NOMO-1 treated with DMSO at 0.1 percent for 48 hours (cell line): ENCODE results near the gene PHEX.

Experiments used
- DNase-seq: peaks from one replicate; lab custom pipeline; 2025; ENCODE audit not compliant: unreplicated experiment; lab: John Stamatoyannopoulos, UW

The PHEX gene

DNA sequence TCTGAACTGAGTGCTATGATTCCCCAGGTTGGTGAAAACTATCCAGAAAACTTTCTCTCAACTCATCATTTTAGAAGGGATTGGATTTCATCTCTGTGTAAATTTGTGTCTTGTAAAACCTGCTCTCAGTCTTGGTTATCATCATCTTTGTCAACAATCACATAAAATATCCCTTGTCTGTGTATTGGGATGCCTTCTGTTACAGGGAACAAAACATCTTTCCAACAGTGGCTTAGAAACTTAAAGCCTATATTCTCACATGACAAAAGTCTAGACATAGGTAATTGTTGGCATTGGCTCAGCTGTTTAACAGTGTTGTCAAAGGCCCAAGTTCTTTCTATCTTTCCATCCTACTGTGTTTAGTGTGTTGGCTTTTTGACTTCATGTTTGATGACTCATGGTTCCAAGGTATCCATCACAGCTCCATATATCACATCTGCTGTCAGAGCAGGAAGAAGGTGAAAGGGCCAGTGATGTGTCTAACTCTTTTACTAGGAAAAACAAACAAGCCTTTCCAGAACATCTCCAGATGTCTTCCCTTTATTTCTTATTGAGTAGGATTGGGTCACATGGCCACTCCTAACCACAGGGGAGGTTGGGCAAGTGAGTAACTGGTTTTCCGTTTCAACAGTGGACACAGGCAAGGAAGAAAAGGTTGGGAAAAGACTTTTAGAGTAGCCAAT lies 65.0 kb downstream of the PHEX start:
- DNase-seq = no peak

- DNase-seq = no peak
These were observed 73.1 kb downstream of the PHEX start for GRCh38 chrX:22105231-22105630.

DNA sequence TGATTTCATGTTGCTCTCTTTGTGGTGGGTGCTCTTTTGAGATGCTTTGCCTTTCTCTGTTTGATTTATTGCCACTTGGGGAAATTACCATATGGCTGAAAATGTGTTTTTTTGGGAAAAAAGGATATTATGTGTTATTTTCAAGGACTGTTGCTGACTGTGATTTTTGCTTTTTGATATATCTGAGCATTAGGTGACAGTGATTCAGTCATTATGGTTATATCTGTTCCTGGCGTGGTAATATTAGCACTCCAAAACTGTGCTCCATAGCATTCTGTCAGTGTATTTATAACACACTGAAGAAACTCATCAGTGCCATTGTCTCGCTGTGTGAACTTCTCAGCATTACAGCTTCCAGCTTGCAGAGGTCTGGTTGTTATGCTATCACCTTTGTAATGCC lies 73.8 kb downstream of the PHEX start:
- no peak for DNase-seq

GRCh38 chrX:22109442-22109841 lies 77.3 kb downstream of the PHEX start:
- DNase-seq = no peak

DNA sequence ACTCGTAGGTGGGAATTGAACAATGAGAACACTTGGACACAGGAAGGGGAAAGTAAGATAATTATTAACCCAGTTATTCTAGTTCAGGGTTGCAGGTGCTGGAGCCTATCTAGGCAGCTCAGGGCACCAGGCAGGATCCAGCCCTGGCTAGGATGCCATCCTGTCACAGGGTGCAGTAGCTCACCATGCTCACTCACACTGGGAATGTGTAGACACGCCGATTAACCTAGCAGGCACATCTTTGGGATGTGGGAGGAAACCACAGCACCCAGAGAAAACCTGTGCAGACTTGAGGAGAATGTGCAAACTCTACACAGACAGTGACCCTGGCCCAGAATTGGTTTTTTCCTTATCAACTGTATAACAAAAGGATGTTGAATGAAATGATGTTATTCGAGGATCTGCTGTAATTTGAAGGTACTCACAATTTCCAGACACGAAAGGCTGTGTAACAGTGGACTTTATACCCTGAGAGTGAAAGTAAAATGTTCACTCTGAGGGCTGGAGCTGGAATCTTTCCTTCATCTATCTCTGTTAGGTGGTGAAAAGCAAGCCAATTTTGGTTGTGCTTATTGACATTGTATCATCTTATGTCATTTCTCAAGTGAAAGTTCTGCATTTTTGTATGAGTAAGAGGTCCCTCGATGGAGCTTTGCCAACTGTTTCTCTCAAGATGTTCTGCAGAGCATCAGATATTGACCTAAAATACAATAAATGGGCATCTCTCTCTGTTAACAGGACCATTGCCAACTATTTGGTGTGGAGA lies 78.8 kb downstream of the PHEX start:
- DNase-seq = no peak

GRCh38 chrX:22116605-22117546 lies 84.8 kb downstream of the PHEX start:
- no peak for DNase-seq

DNA sequence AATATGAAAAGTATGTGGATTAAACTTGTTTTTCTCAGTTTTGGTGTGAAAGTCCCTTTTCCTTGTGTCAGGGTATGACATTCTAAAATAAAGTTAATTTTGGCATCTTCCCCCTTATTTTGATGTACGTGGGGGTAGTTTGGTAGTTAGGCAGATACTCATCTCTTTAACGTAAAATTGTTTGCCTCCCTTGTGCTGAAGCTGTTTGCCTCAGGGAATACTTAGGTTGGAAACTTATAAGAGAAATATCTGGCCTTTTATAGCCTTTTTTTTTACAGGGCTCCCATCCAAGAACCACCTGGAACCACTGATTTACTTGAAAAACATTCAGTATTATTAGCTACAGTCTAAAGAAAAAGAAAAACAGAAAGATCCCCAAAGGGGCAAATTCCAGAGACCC lies 85.5 kb downstream of the PHEX start:
- no peak for DNase-seq

- no peak for DNase-seq
These were observed 86.2 kb downstream of the PHEX start for GRCh38 chrX:22118161-22118830.

DNA sequence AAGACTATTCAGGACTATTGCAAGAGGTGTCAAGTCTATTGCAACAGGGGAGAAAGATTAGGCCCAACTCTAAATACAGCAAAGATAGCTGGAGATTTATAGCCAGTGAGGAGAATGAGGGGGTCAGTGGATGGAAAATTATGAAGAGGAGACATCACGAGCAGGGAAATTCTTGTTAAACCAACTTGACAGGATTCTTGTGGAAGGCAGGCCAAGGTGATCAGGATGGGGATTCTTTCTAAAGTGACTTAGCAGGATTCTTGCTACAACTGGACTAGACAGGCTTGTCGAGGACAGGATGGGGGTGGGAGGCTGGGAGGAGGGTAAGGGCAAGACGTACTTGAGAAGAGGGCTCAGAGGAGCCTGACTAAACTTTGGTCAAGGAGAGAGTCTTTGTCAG lies 89.0 kb downstream of the PHEX start:
- no peak for DNase-seq

DNA sequence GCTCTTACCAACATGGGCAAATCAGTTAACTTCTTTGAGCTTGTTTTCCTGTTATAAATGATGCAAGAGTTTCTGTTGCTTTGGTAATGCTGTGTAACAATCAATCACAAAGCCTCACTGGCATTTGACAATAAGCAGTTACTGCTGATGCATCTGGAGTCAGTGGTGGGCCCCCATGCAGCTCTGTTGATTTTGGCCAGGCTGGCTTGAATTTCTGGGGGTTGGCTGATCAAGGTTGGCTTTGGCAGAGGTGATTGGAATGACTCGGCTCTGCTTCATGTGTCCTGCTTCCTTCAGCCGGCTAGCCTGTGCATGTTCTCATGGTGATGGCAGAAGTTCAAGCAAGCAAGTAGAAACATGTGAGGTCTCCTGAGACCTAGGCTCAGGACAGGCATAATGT lies 90.4 kb downstream of the PHEX start:
- no peak for DNase-seq

DNA sequence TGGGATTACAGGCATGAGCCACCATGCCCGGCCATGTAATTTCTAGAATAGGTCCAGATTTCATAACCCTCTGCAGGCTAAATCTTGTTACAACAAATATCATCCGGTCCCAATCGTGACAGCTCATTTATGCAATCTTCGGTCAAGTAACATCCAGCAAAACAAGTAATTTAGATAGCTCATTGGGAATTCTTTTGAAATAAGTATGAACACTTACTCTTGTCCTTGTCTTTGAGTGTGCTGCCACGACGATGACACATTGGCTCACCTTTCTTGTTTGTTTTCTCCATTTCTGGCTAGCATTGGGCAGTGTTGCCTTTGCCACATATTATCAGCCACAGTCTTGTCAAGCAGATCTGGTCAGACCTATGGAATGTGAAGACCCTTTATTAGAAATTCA lies 92.0 kb downstream of the PHEX start:
- no peak for DNase-seq

DNA sequence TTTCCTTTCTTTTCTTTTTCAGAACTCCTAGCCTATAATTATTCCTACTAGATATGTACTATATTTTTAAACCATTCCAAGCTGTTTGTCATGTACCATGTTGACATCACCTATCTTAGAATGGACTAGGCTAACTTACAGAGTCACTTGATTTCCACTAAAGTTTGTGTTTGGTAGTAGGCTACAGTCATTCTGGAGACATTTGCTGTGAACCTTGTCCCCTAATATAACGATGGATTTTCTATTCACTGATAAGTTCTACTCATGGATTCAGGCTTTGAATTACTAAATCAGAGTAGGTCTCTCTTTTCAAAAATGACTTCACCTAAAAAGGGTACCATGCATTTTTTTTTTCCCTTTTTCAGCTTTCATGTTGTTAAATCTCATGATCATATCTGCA lies 93.4 kb downstream of the PHEX start:
- DNase-seq = no peak

DNA sequence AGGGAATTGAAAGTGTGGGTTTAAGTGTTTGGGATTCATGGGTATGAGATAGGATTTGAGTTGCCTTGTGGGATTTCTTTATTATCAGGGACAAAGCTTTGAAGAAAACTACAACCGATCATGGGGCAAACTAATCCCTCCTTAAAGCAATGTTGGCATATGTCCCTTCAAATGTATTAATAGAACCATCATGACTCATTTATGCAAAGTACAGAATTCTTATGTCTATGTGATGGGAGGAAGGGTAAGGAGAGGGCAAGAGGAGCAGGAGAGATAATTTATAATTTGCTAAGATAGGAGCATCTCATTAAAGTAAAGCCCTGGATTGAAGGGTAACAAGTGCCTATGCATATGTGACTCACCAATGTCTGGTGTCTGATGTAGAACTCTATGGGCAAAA lies 94.2 kb downstream of the PHEX start:
- DNase-seq = no peak

DNA sequence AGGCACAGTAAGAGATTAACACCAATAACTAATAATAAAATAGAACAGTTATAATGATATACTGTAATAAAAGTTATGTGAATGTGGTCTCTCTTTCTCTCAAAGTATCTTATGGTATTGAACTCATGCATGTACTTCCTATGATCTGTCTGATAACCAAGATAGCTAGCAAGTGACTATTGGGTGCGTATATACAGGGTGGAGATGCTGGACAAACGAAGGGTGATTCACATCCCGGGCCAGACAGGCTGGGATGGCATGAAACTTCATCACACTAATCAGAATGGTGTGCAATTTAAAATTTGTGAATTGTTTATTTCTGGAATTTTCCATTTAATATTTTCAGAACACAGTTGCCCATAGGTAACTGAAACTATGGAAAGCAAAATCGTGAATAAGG lies 96.8 kb downstream of the PHEX start:
- no peak for DNase-seq

DNA sequence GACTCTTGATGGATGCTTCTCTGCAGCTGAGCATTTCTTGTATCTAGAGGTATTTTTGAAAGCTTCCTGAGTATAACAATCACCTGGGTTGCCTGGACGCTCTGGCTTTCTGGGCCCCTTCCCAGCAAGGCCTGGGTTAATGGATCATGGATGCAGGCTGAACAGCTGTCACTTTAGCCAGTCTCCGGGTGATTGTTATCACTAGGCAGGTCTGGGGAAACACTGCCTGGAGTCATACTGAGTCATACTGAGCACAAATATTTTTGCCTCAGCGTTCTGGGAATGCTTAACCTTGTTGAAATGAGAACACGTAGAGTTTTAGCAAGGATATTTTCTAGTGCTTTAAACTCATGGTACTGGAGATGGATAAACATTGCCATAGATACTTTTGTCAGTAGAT lies 102.6 kb downstream of the PHEX start:
- no peak for DNase-seq

DNA sequence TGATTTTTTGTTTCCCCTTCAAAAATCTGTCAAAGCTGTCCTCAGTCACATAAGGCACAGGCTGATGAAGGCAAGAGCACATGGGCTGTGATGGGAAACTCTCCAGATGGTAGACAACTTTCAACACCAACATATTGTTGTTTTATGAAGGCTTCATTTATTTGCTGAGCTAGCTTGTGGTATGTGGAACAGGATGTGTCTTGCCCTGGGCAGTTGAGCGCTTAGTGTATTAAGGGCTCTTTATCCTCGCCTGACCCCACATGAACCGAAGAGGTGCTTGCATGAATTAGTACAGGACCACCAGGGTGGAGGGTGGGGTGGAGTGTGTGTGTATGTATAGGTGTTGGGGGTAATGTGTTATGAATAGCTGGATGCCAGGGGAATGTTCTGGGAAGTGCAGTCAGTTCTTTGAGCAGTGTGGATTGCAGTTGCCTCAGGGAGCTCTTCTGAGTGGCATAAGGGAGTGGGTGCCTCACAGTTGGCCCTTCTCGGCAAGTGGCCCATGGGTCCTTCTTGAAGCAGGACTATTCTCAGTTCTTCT lies 103.1 kb downstream of the PHEX start:
- no peak for DNase-seq

DNA sequence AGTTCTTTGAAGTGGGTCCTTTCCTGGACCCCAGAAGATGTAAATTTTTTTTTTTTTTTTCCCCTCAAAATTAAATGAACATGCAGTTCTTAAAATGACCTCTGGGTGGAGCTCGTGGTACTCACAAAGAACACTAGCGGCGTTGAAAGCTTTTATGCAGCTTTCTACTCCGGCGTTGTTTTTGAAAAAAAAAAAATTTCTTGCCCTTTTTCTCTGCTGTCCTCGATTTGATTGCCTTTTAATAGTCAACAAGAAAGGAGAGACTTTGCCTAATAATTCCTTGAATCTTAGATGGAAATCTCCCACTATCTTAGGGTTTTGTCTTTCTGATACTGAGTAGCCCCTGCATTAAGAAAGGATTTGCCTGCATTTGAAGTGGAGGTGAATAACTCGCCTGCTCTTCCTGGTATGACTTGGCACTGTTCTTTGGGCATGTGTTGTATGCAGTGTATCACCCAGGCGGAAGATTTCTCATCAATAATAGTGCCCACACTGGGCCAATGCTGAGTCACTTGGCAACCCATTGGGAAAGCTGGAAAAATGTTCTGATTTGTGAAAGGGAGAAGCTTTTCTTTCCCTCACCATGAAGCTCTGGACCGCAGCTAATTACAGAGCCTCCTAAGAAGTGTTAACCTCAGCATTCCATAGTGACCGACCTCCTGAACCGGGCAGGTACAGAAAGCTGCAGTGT lies 104.0 kb downstream of the PHEX start:
- peak; percentile 45 for DNase-seq

DNA sequence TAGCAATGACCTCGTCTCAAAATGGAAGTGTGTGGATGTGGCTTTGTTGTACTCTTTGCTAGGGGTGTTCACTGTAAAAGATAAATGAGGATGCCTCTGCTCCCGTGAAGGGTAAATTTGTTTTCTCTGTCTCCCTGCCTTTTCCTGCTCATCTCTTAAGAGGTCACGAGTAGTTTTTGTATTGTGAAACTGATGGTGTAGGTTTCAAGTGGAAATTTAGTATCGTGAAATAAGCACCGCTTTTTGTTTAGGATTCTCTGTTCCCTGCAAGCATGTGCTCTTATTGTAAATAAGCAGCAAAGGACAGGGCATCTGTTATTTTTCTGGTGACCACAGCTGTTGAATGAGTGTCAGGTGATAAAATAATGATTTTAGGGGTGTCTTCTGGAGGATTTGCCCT lies 104.6 kb downstream of the PHEX start:
- DNase-seq = no peak

DNA sequence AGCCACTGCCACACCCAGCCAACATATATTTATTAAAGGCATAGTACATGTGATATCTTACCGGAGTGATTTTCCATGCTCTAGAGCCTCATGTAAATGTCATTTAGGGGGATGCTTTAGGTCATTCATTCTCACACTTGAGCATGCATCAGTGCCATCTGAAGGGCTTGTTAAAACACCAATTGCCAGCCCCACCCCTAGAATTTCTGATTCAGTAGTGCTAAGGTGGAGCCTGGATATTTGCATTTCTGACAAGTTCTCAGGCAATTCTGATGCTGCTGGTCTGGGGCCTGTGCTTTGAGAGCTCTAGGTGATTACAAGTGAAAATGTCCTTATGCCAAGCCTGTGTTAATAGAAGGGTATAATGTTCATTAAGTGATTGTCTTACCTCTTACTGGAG lies 107.7 kb downstream of the PHEX start:
- no peak for DNase-seq

DNA sequence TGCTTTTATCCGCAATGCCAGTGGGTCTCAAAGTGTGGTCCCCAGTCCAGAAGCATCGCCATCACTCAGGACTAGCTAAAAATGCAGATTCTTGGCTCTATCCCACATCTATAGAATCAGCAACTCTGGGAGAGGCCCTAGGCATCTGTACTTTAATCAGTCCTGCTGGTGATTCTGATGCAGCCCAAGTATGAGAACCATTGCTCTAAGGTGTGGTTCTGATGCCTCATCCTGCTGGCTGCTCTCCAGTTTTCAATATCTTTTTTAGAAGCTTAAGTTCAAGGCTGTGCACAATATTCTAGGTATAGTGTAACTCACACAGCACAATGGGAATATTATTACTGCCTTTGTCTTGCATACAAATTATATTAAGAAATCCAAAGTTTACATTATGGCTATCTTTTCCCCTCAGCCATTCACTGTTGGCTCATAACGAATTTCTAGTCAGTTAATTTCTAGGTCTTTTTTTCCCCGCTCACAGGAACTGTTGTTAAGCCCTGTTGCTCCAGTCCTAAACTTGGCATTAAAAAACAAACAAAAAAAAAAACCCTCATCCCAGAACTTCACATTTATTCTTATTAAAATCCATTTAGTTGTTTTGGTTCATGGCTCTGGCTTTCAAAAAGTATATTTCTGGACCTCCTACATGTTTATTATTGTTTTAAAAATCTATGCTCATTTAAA lies 109.1 kb downstream of the PHEX start:
- DNase-seq = no peak
